IMR-90 (cell line): ENCODE data around the gene RAD1. TPM values are rescaled to one million over a fixed set of nuclear protein-coding genes. Genes with fewer than 3 reads are reported as not detected.

Source experiments
- ATAC-seq: fragments of 200-7000 bp; cut with Tn5 transposase; 2 replicates; pipeline ENCODE4 v1.9.1; 2020; ENCODE audit warnings: low read depth, mild to moderate bottlenecking, moderate library complexity
- BruUV-seq: library from RNA; stranded (reverse); fragments of 400-500 nt; replicated peaks from 2 replicates; lab custom pipeline; 2021; lab: Mats Ljungman, UMichigan
- CTCF ChIA-PET: fragments of 300-600 bp; formaldehyde crosslinking; extraction: SDS; loops from one replicate; lab custom pipeline; 2021; ENCODE audit warnings: antibody characterized with exemption; lab: Yijun Ruan, JAX
- POLR2A ChIA-PET: fragments of 300-600 bp; sonication (Branson Sonifier 250); formaldehyde crosslinking; loops from one replicate; lab custom pipeline; 2022; ENCODE audit warnings: antibody characterized with exemption; ENCODE audit not compliant: unreplicated experiment; lab: Charles Lee
- DNase-seq: peaks from one replicate; pipeline ENCODE4 v3.0.0; 2013
- H2AFZ ChIP-seq: replicated peaks from 2 replicates; pipeline ENCODE3; 2013; ENCODE audit warnings: low read length, mild to moderate bottlenecking; ENCODE audit not compliant: poor library complexity
- H2AK5ac ChIP-seq: 2 replicates; pipeline ENCODE4 v1.6.1; 2013; ENCODE audit warnings: low read depth, low read length, inconsistent platforms
- H2AK9ac ChIP-seq: replicated peaks from 2 replicates; pipeline ENCODE3; 2013; ENCODE audit warnings: mild to moderate bottlenecking, low read depth, low read length, moderate library complexity; ENCODE audit not compliant: poor library complexity
- H2BK120ac ChIP-seq: 2 replicates; pipeline ENCODE4 v1.6.1; 2013; ENCODE audit warnings: low read depth, low read length, inconsistent platforms
- H2BK15ac ChIP-seq: 3 replicates; pipeline ENCODE4 v1.6.1; 2013; ENCODE audit warnings: low read depth, low read length, inconsistent platforms
- H2BK20ac ChIP-seq: 2 replicates; pipeline ENCODE4 v1.6.1; 2013; ENCODE audit warnings: low read depth, mild to moderate bottlenecking, inconsistent platforms, low read length, moderate library complexity
- H2BK5ac ChIP-seq: 2 replicates; pipeline ENCODE4 v1.6.1; 2013; ENCODE audit warnings: mild to moderate bottlenecking, low read depth, low read length, inconsistent platforms; ENCODE audit not compliant: poor library complexity, severe bottlenecking
- H3K14ac ChIP-seq: replicated peaks from 2 replicates; pipeline ENCODE4 v1.6.1; 2013; ENCODE audit warnings: low read depth, low read length, inconsistent platforms
- H3K18ac ChIP-seq: 2 replicates; pipeline ENCODE4 v1.6.1; 2013; ENCODE audit warnings: low read depth, low read length, control low read depth
- H3K23ac ChIP-seq: 2 replicates; pipeline ENCODE4 v1.6.1; 2013; ENCODE audit warnings: low read depth, low read length, inconsistent platforms
- H3K27ac ChIP-seq: 2 replicates; pipeline ENCODE4 v1.5.1; 2013; ENCODE audit warnings: mild to moderate bottlenecking, control low read depth, low read length; ENCODE audit not compliant: insufficient read depth
- H3K27me3 ChIP-seq: 2 replicates; pipeline ENCODE4 v1.6.1; 2013; ENCODE audit warnings: low read length; ENCODE audit not compliant: control insufficient read depth, insufficient read depth
- H3K36me3 ChIP-seq: 2 replicates; pipeline ENCODE4 v1.6.1; 2013; ENCODE audit warnings: low read length, mixed read lengths; ENCODE audit not compliant: control insufficient read depth, insufficient read depth
- H3K4ac ChIP-seq: 2 replicates; pipeline ENCODE4 v1.6.1; 2013; ENCODE audit warnings: low read depth, low read length, inconsistent platforms
- H3K4me1 ChIP-seq: 2 replicates; pipeline ENCODE4 v1.6.1; 2013; ENCODE audit warnings: low read length, mixed read lengths; ENCODE audit not compliant: control insufficient read depth, insufficient read depth
- H3K4me2 ChIP-seq: 2 replicates; pipeline ENCODE4 v1.6.1; 2013; ENCODE audit warnings: low read depth, mild to moderate bottlenecking, control low read depth, low read length, moderate library complexity
- H3K4me3 ChIP-seq: 2 replicates; pipeline ENCODE4 v1.5.1; 2013; ENCODE audit warnings: low read depth, mild to moderate bottlenecking, control low read depth, low read length, moderate library complexity; ENCODE audit not compliant: insufficient read depth
- H3K56ac ChIP-seq: 2 replicates; pipeline ENCODE4 v1.6.1; 2013; ENCODE audit warnings: low read length, inconsistent platforms; ENCODE audit not compliant: insufficient read depth; ENCODE audit errors: extremely low read depth
- H3K79me1 ChIP-seq, 2 experiments: 2 replicates each; pipeline ENCODE4 v1.6.1; 2013; ENCODE audit warnings: low read length in 2 of 2, inconsistent platforms in 1 of 2, low read depth in 1 of 2
- H3K9ac ChIP-seq: 2 replicates; pipeline ENCODE4 v1.6.1; 2013; ENCODE audit warnings: low read depth, low read length, control low read depth
- H3K9me1 ChIP-seq: 2 replicates; pipeline ENCODE4 v1.6.1; 2013; ENCODE audit warnings: low read length, inconsistent platforms; ENCODE audit not compliant: insufficient read depth
- H3K9me3 ChIP-seq: 2 replicates; pipeline ENCODE4 v1.6.1; 2013; ENCODE audit warnings: low read length; ENCODE audit not compliant: control insufficient read depth, insufficient read depth
- H4K20me1 ChIP-seq: 2 replicates; pipeline ENCODE4 v1.6.1; 2013; ENCODE audit warnings: low read length, inconsistent platforms; ENCODE audit not compliant: insufficient read depth
- H4K5ac ChIP-seq: 2 replicates; pipeline ENCODE4 v1.6.1; 2013; ENCODE audit warnings: mild to moderate bottlenecking, low read depth, low read length, control low read depth
- H4K8ac ChIP-seq, 2 experiments: 2 replicates each; pipeline ENCODE4 v1.6.1; 2013; ENCODE audit warnings: low read depth in 2 of 2, low read length in 2 of 2, control low read depth in 1 of 2, inconsistent platforms in 1 of 2
- H4K91ac ChIP-seq: 2 replicates; pipeline ENCODE4 v1.6.1; 2013; ENCODE audit warnings: low read depth, low read length, inconsistent platforms; ENCODE audit not compliant: insufficient read depth
- CHD1 ChIP-seq: IDR thresholded peaks from 2 replicates; pipeline ENCODE4 v1.6.1; 2012; ENCODE audit warnings: low read depth, low read length, improper control_type of control experiment
- MAFK ChIP-seq: IDR thresholded peaks from 2 replicates; pipeline ENCODE4 v1.6.1; 2012; ENCODE audit warnings: low read depth, low read length, improper control_type of control experiment
- MXI1 ChIP-seq: IDR thresholded peaks from 2 replicates; pipeline ENCODE4 v1.6.1; 2012; ENCODE audit warnings: low read depth, mild to moderate bottlenecking, low read length, moderate library complexity, borderline replicate concordance
- NFE2L2 ChIP-seq: fragments of 150-350 bp; IDR thresholded peaks from 2 replicates; pipeline ENCODE4 v1.6.1; 2016; ENCODE audit warnings: low read depth, mild to moderate bottlenecking, low read length
- POLR2A ChIP-seq: IDR thresholded peaks from 2 replicates; pipeline ENCODE4 v1.6.1; 2012; ENCODE audit warnings: mild to moderate bottlenecking, low read depth, low read length
- RAD21 ChIP-seq: IDR thresholded peaks from 2 replicates; pipeline ENCODE4 v1.6.1; 2012; ENCODE audit warnings: low read length, improper control_type of control experiment
- USF2 ChIP-seq: fragments of 150-350 bp; IDR thresholded peaks from 2 replicates; pipeline ENCODE4 v1.6.1; 2017; ENCODE audit warnings: mild to moderate bottlenecking, antibody characterized with exemption, low read length, low read depth
- WGBS, 2 experiments: methylation state at CpG; one replicate each; pipeline versions ENCODE4 v1.1.5 to v1.1.7; 2013; ENCODE audit warnings: missing lambda C conversion rate in 2 of 2; ENCODE audit not compliant: insufficient read length in 1 of 2; ENCODE audit errors: extremely low coverage in 2 of 2; 5-methylcytosine and 5-hydroxymethylcytosine counted together
- dilution Hi-C: fragments of 300-500 bp; cut with HindIII; formaldehyde crosslinking; loops from one replicate; pipeline ENCODE4 v1.14.3; 2018; ENCODE audit warnings: low sequenced_read_pairs; ENCODE audit not compliant: unreplicated experiment
- in situ Hi-C: fragments of 300-500 bp; cut with MboI; formaldehyde crosslinking; loops from 3 replicates; pipeline ENCODE4 v1.14.3; 2019; ENCODE audit warnings: low sequenced_read_pairs, inconsistent platforms, mixed read lengths
- intact Hi-C: fragments of 100-400 bp; cut with micrococcal nuclease; formaldehyde crosslinking; loops from 2 replicates; pipeline ENCODE4 v1.10.0; 2022
- polyA plus RNA-seq, 3 experiments: library from polyadenylated mRNA; depleted of rRNA; stranded (reverse); fragments of >200 nt; gene quantifications; 2 replicates each; pipeline ENCODE4 v1.2.3, GENCODE V29; 2012; ENCODE audit warnings: low replicate concordance in 1 of 3
- total RNA-seq: library from RNA; depleted of rRNA; stranded (reverse); fragments of >200 nt; gene quantifications from 2 replicates; pipeline ENCODE4 v1.2.3, GENCODE V29; 2012

The RAD1 gene
- total and polyA plus RNA-seq, 2 of the 4 experiments (the other 2 are of a cell fraction) = 18.5 to 21.5 TPM

- dilution Hi-C loops = no loop called here
- ATAC-seq = no peak
- H4K91ac ChIP-seq = no peak overlapping the region
Observed at GRCh38 chr5:34926318-34926888, 11.1 kb upstream of the RAD1 start.

More at GRCh38 chr5:34926318-34926888, 11.1 kb upstream of the RAD1 start:
- Histone ChIP-seq H3K4me1 (peaks cover 5% of the 10 kb centered on the region), H3K36me3 (peaks cover 13% of the 10 kb centered on the region), H3K9ac (no peak overlapping the region), H3K4me2 (no peak overlapping the region), H3K9me3 (no peaks in the 10 kb centered on the region), H4K8ac (no peak overlapping the region), H3K4ac (no peak overlapping the region), H3K23ac (no peak overlapping the region), H3K14ac (no peak overlapping the region), H3K4me3 (no peak overlapping the region), H3K18ac (no peak overlapping the region), H3K79me1 (peaks cover 6 to 32% of the 10 kb centered on the region in 2 experiments), H3K9me1 (no peaks in the 10 kb centered on the region), H3K27me3 (no peaks in the 10 kb centered on the region), H2AFZ (no peak overlapping the region), H4K20me1 (peaks cover 6% of the 10 kb centered on the region; the same call in 1 of the 2 replicates), H2AK5ac (no peak overlapping the region), H2BK15ac (no peak overlapping the region), H3K56ac (no peak overlapping the region), H4K5ac (no peak overlapping the region), H2BK120ac (no peak overlapping the region), H3K27ac (no peak overlapping the region), H2BK5ac (no peak overlapping the region), H2AK9ac (no peak overlapping the region), H2BK20ac (no peak overlapping the region)
- ChIA-PET POLR2A (interaction anchor here (0.6 kb wide), 1 partner anchor 24 kb away, joined by 6 read pairs; no protein-coding TSS in a partner anchor), CTCF (no interaction called here)
- in situ Hi-C loops (no loop called here), intact Hi-C loops (no loop called here)
- BruUV-seq = no TSS peak
- no CpG with 5 or more reads among the region's 3 CpGs for WGBS, 2 experiments
- TF ChIP-seq POLR2A (no peak), USF2 (no peak), CHD1 (no peak), NFE2L2 (no peak), MAFK (no peak), MXI1 (no peak), RAD21 (no peak)
- no peak for DNase-seq
